ENCODE results near the gene BUD13. TPM values are rescaled to one million over a fixed set of nuclear protein-coding genes. Genes with fewer than 3 reads are reported as not detected.

The BUD13 gene
- total and polyA plus RNA-seq, 9 of the 15 experiments (the other 6 are each of a cell fraction or from before 2014, with no cell fraction given) = 9.5 to 34.1 (median 27.1) TPM

- H3K4me2 ChIP-seq (ENCODE audit: insufficient read depth, low read length) = no peak overlapping the region
- WGBS (ENCODE audit: insufficient coverage, low coverage, missing lambda C conversion rate) = 47% methylated on average over 4 of the region's 4 CpGs
Measured at GRCh38 chr11:116788975-116789374, 16.2 kb upstream of the BUD13 start.

GRCh38 chr11:116788534-116788933 is 15.7 kb upstream of the BUD13 start:
- Histone ChIP-seq H3K4me3 (peak overlapping the region; percentile 98), H3K36me3 (ENCODE audit: control insufficient read depth, insufficient read depth, low read length) (peaks cover 34% of the 10 kb centered on the region), H3K4me1 (replicated peaks in 1 of 2; ENCODE audit: control insufficient read depth in 2 of 2, insufficient read depth in 2 of 2, low read length in 2 of 2) (peaks cover 22 to 33% of the 10 kb centered on the region in 2 experiments; a peak in 4 of 5 replicates), H4K20me1 (replicated peaks; ENCODE audit: control insufficient read depth, insufficient read depth, low read length) (no peaks in the 10 kb centered on the region), H3K27me3 (ENCODE audit: control insufficient read depth in 2 of 2, insufficient read depth in 2 of 2, low read length in 2 of 2) (no peaks in the 10 kb centered on the region), H3K4me2 (ENCODE audit: insufficient read depth, low read length) (peak overlapping the region; percentile 92), H3K27ac (ENCODE audit: extremely low read depth, low read depth, low read length) (no peak overlapping the region; the same call in 2 of the 3 replicates), H2AFZ (ENCODE audit: low read depth, low read length) (peak overlapping the region; percentile 99), H3K9me3 (replicated peaks; ENCODE audit: control insufficient read depth, insufficient read depth, low read depth, low read length) (no peaks in the 10 kb centered on the region), H3K9ac (ENCODE audit: insufficient read depth in 1 of 2, low read depth in 2 of 2, low read length in 2 of 2) (peak overlapping the region; percentile 88 to 94), H3K79me2 (ENCODE audit: control insufficient read depth, insufficient read depth, low read length) (peaks cover 24% of the 10 kb centered on the region), H3K9me1 (ENCODE audit: control insufficient read depth, insufficient read depth, low read length) (no peaks in the 10 kb centered on the region)
- ChIA-PET POLR2A (interaction anchor here (0.6 to 2.8 kb wide), 7 partner anchors 11 to 440 kb away, joined by 3 to 15 read pairs (median 3); no protein-coding TSS in a partner anchor), CTCF (ENCODE audit: low intra/inter-chr PET ratio) (no interaction called here)
- intact Hi-C loops (cut with micrococcal nuclease) = loop anchor here (1.0 kb wide), 1 partner anchor 48 kb away; no protein-coding TSS in a partner anchor
- FAIRE-seq (no peak), DNase-seq (ENCODE audit: extremely low read depth in 1 of 4, low spot score in 3 of 4) (no peak), ATAC-seq (no peak)
- no TSS peak for BruUV-seq (replicated peaks)
- 20% methylated on average over 4 of the region's 4 CpGs for WGBS (ENCODE audit: insufficient coverage, low coverage, missing lambda C conversion rate)
- in situ Hi-C loops (cut with MboI) = loop anchor here (5.0 kb wide), 1 partner anchor 314 kb away; no protein-coding TSS in a partner anchor
- TF ChIP-seq PREB (CRISPR knock-in tag; IDR thresholded peaks at IDR 0.05) (no peak), ZBTB26 (CRISPR knock-in tag; IDR thresholded peaks at IDR 0.05) (0 out of 2 replicates have a peak, but pooled peaks have one; percentile 61), ELF4 (CRISPR knock-in tag; IDR thresholded peaks at IDR 0.05) (peak; percentile 6; the same call in 1 of the 2 replicates)
- TF ChIP-seq, protein P1, sequence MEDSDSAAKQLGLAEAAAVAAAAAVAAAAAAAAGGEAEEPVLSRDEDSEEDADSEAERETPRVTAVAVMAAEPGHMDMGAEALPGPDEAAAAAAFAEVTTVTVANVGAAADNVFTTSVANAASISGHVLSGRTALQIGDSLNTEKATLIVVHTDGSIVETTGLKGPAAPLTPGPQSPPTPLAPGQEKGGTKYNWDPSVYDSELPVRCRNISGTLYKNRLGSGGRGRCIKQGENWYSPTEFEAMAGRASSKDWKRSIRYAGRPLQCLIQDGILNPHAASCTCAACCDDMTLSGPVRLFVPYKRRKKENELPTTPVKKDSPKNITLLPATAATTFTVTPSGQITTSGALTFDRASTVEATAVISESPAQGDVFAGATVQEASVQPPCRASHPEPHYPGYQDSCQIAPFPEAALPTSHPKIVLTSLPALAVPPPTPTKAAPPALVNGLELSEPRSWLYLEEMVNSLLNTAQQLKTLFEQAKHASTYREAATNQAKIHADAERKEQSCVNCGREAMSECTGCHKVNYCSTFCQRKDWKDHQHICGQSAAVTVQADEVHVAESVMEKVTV (CRISPR knock-in tag; IDR thresholded peaks at IDR 0.05) = no peak
- TF ChIP-seq, protein P2, sequence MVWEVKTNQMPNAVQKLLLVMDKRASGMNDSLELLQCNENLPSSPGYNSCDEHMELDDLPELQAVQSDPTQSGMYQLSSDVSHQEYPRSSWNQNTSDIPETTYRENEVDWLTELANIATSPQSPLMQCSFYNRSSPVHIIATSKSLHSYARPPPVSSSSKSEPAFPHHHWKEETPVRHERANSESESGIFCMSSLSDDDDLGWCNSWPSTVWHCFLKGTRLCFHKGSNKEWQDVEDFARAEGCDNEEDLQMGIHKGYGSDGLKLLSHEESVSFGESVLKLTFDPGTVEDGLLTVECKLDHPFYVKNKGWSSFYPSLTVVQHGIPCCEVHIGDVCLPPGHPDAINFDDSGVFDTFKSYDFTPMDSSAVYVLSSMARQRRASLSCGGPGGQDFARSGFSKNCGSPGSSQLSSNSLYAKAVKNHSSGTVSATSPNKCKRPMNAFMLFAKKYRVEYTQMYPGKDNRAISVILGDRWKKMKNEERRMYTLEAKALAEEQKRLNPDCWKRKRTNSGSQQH (CRISPR knock-in tag; IDR thresholded peaks at IDR 0.05) = 0 out of 2 replicates have a peak, but pooled peaks have one; percentile 5

More at GRCh38 chr11:116788975-116789374, 16.2 kb upstream of the BUD13 start:
- ChIA-PET POLR2A (interaction anchor here (0.7 to 1.0 kb wide), 3 partner anchors 12 to 64 kb away, joined by 3 to 4 read pairs (median 3); no protein-coding TSS in a partner anchor), CTCF (ENCODE audit: low intra/inter-chr PET ratio) (no interaction called here)
- H3K36me3 ChIP-seq (ENCODE audit: control insufficient read depth, insufficient read depth, low read length) = peaks cover 30% of the 10 kb centered on the region
- in situ Hi-C loops (cut with MboI) (loop anchor here (5.0 kb wide), 1 partner anchor 313 kb away; no protein-coding TSS in a partner anchor), intact Hi-C loops (cut with micrococcal nuclease) (loop anchor here (1.0 kb wide), 1 partner anchor 47 kb away; no protein-coding TSS in a partner anchor)
- no peak overlapping the region for H3K4me3 ChIP-seq
- peak overlapping the region in 1 of 2 experiments; percentile 94; a peak in 1 of 4 replicates for H3K9ac ChIP-seq (ENCODE audit: insufficient read depth in 1 of 2, low read depth in 2 of 2, low read length in 2 of 2)
- DNase-seq (ENCODE audit: extremely low read depth in 1 of 4, low spot score in 3 of 4) (no peak), ATAC-seq (no peak), FAIRE-seq (no peak)
- no peak overlapping the region for H3K27ac ChIP-seq (ENCODE audit: extremely low read depth, low read depth, low read length)
- peaks cover 22 to 33% of the 10 kb centered on the region in 2 experiments; a peak in 4 of 5 replicates for H3K4me1 ChIP-seq (replicated peaks in 1 of 2; ENCODE audit: control insufficient read depth in 2 of 2, insufficient read depth in 2 of 2, low read length in 2 of 2)
- no peaks in the 10 kb centered on the region for H3K27me3 ChIP-seq (ENCODE audit: control insufficient read depth in 2 of 2, insufficient read depth in 2 of 2, low read length in 2 of 2)
- no peaks in the 10 kb centered on the region for H3K9me3 ChIP-seq (replicated peaks; ENCODE audit: control insufficient read depth, insufficient read depth, low read depth, low read length)
- no peaks in the 10 kb centered on the region for H3K9me1 ChIP-seq (ENCODE audit: control insufficient read depth, insufficient read depth, low read length)
- H2AFZ ChIP-seq (ENCODE audit: low read depth, low read length) = peak overlapping the region; percentile 99
- H4K20me1 ChIP-seq (replicated peaks; ENCODE audit: control insufficient read depth, insufficient read depth, low read length) = no peaks in the 10 kb centered on the region
- no TSS peak for BruUV-seq (replicated peaks)
- peaks cover 24% of the 10 kb centered on the region for H3K79me2 ChIP-seq (ENCODE audit: control insufficient read depth, insufficient read depth, low read length)
- TF ChIP-seq HDAC6 (IDR thresholded peaks at IDR 0.05; ENCODE audit: low read depth, low read length) = no peak
- TF ChIP-seq, protein P3, sequence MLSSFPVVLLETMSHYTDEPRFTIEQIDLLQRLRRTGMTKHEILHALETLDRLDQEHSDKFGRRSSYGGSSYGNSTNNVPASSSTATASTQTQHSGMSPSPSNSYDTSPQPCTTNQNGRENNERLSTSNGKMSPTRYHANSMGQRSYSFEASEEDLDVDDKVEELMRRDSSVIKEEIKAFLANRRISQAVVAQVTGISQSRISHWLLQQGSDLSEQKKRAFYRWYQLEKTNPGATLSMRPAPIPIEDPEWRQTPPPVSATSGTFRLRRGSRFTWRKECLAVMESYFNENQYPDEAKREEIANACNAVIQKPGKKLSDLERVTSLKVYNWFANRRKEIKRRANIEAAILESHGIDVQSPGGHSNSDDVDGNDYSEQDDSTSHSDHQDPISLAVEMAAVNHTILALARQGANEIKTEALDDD (IDR thresholded peaks at IDR 0.05) = no peak
